PC-9 (cell line): ENCODE measurements around the gene NRBP1.

Experiments used
- CTCF ChIP-seq: fragments of 200-600 bp; sonication (generic); conservative IDR thresholded peaks from 2 replicates; pipeline ENCODE4 v1.6.1; 2017; ENCODE audit warnings: mixed run types, antibody characterized with exemption, mild to moderate bottlenecking, moderate library complexity
- EZH2 ChIP-seq: fragments of 200-600 bp; sonication (generic); IDR thresholded peaks from 2 replicates; pipeline ENCODE4 v1.8.0; 2017; ENCODE audit warnings: antibody characterized with exemption, low read depth

GRCh38 chr2:27489498-27490397 is 61.3 kb downstream of the NRBP1 start, which contains the start of gene IFT172:
- TF ChIP-seq CTCF (no peak), EZH2 (no peak)
